ENCODE data around the gene CDH13.

The CDH13 gene

DNA sequence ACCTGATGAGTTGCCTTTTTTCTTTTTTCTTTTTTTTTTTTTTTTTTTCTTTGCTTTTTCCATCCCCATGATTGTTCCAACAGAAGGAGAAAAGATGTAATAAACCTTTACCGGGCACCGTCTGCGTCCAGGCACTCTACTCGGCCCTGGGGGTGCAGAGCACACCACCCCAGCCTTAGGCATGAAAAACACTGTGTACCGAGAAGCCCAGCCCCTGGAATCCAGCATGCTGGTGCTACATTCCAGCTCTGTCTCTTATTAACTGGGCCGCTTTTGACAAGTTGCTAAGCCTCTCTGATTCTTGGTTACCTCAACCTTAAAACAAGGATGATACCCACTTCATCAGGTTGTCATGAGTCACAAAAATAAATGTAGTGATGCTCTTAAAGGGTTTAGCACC lies 1117.0 kb downstream of the CDH13 start:
- DNase-seq = no peak

DNA sequence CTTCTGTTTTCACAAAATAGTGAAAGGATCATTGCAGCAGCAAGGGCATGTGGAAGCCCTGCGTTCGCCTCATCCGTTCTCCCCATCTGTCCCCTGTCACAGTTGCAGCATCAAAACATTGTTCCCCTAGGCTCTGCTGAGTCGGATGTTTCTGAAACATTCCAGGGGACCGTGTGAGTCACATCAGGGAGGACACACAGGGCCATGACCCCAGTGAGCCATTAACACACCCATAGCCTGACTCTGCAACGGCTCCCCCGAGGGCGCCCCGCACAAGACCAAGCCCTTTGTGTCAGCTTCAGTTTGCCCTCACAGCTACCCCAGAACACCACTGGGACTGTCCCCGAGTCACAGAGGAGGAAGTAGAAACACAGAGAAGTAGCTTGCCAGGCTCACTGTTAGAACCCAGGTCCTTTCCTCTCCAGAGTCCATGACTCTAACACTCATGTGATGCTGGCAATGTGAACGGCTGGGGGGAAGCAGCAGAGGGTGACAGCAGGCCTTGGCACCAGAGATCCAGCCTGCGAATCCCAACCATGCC lies 1117.7 kb downstream of the CDH13 start:
- DNase-seq = no peak

DNA sequence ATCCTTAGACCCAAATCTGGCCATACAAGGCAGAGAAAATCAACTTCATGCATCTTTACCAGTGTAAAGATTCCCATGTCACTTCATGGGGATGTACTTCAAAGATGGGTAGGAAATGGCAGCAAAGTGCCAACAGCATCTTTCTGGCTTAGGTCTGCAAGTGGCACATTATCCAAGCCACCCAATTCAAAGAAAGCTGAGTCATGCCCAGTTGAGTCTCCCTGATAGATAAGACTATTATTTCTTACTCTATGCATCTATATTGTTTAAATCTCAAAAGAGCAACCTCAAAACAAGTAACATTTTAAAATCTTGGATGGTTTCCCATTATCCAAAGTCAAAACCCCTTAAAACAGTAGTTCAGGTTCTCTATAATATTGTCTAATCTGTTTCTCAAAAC lies 1119.8 kb downstream of the CDH13 start:
- DNase-seq = no peak

DNA sequence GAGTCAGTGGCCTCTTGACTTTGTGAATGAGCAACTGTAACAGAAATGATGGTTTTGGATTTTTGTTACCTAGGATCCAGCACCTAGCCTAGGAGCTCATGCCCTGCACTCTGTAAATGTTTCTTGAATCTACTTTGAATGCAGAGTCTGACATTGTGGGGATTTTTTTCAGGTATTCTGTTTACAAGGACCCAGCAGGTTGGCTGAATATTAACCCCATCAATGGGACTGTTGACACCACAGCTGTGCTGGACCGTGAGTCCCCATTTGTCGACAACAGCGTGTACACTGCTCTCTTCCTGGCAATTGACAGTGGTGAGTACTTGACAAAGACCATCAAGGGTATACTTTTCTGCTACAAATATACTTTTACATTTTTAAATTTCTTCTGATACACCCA lies 1121.2 kb downstream of the CDH13 start:
- DNase-seq = no peak

DNA sequence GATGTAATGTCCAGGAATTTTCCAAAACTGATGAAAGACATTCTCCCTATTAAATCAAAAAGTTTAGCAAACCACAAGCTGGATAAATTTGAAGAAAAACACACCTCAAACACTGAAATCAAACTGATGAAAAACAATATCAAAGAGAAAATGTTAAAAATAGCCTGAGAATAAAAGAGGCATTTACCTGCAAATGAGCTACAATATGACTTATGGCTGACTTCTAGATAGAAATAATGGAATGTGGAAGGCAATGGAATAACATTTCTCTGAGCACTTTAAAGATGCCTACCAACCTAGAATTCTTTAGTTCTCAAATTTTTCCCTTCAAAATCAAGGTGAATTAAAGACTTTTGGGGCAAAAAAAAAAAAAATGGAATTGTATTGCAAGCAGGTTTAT lies 1128.6 kb downstream of the CDH13 start:
- DNase-seq = no peak

DNA sequence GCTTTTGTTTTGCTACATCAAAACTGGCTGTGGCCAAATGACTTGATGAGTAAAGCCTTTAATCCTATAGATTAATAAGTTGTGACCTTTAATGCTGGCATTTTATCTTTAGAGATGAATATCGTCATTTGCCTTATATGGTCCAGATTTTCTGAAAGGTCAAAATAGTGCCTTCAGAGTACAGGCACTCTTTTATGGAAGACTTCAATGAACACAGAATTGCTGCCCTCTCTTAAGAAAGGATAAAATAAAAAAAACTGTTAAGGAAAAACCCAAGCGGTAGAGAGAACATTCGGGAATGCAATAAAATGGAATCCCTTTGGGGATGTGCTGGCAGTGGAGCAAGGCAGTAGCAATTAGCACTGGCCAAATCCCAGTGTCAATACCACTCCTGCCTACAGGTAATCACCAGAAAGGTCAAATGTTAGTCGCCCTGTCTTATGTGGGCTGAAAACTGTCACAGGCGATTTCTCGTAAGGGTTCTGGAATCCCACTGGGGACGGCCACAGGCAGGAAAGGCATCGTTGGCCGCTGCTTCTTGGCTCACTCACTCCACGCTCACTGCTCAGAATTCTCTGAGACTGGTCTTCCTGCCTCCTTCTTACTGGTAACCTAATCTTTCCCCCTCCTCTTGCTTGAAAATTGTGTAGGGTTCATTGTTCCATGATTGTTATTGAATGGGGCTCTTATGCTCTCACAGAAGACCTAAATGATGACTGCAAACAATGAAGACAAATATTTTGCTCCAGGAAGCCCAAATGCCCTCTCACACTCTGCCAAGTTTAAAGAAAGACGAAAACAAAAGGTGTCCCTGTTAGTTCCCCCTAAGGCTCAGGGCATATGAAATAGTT lies 1135.6 kb downstream of the CDH13 start:
- no peak for DNase-seq

DNA sequence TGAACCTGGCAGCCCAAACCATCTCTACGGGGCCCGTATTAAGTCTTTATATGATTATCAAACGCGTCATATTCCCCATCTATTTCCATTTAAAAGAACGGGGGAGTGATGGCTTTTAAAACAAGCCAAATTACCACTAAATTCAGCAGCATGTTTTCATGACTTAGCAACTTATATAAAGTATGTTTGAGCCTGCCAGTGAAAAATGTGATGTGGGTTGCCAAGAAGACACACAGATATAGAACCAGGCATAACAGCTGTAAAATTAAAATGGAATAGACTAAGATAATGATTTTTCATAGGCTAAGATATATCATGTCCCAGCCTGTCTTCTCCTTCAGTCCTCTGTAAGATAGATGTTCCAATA lies 1136.2 kb downstream of the CDH13 start:
- no peak for DNase-seq

DNA sequence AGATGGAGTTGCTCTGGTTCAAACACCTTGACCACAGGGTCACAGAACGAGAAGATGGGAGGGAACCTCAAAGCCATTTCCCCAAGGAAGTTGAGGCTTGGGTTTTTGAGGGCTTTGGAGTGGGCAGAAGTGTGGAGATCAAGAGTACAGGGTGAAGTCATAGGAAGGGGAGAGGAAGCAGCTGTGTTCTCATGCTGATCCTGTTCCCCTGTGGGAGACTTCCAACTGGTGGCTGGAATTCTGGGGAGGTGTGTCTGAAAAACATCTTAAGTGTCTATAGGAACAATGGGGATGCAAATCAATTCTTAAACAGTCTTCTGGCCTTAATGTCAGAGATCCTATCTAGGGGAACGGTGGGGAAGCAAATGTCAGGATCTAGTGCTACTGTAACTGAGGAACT lies 1142.2 kb downstream of the CDH13 start:
- DNase-seq = no peak

DNA sequence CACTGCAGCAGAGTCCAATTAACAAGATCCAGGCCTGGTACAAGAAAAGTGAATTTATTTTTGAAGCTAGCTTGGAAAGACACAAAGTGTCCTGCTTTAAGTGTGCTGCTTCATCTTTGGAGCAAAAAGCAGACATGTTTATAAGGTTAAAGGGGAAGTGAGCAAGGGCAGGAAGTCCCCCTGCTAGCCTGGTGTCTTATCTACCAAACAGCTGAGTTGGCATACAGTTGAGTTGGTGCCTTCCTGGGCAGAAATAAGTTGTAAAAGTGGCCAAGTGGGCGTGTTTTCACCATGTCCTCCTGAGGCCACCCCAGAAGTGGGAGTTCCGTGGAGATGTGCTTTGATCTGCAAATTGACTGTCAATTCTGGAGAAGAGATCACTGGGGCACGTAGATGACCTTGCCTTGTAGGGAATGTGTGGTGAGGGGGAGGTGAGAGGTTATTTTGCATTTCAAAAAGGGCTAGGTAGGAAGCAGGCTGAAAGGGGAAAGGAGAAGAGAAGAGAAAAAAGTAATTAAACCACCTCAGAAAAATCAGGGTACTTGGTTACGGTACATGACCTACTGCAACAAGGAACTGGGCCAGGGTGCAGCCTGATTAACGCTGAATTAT lies 1142.7 kb downstream of the CDH13 start:
- DNase-seq = no peak

DNA sequence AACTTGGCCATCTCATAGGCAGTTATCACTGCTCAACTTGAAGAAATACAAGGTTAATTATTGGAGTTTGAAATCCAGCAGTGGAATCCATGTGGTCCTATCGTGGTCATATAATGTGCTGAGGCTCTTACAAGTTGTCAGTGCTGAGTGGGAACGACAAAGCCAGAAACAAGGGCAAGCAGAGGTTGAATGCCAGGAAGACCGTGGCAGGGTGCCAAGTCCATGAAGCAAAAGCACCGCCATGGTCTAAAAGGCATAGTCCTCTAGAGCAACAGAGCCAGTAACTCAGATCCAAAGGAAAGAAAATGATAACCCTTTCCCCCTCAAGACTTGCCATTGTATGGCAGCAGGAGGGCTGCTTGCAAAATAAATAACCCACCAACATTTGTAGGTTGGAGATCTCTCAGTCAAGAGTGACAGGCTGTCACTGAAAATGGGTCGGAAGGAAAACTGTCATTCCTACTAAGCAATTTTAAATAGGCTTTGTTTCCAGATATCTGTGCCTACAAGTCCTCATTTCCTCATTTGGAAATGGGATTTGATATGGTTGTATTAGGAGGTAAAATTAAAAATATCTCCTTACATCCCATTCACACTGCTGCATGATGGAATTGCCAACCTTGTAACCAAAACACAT lies 1144.7 kb downstream of the CDH13 start:
- DNase-seq = no peak

DNA sequence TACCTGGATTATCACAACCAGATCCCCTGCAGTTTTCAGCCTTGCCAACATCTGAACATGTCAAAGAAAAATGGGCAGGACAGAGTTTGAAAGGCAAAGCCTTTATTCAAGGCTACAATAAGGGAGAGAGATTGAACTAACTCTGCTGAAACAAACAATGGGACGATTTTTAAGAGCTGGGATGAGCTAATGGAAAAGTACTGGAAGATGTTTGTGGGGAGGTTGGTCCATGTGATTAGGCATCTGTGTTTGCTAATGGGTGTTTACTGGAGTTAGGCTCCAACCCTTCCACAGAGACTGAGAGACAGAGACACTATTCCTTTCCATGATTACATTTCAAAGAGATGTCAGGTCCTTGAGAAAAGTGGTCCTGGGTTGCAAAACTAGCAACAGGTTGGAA lies 1146.0 kb downstream of the CDH13 start:
- DNase-seq = no peak

DNA sequence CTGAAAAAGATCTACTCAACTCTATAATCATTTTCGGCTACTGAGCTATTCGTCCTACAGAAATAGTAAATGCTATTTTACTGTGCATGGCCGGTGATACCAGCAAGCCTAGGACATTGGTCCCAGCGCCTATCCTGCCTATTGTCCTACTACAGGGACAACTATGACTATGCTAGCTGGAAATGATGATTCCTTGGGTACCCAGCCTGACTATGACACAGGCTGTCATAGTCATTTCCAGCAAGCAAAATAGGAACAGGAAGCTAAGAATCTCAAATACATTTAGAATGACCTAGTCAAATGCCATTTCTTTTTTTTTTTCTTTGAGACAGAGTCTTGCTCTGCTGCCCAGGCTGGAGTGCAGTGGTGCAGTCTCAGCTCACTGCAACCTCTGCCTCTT lies 1147.3 kb downstream of the CDH13 start:
- no peak for DNase-seq

DNA sequence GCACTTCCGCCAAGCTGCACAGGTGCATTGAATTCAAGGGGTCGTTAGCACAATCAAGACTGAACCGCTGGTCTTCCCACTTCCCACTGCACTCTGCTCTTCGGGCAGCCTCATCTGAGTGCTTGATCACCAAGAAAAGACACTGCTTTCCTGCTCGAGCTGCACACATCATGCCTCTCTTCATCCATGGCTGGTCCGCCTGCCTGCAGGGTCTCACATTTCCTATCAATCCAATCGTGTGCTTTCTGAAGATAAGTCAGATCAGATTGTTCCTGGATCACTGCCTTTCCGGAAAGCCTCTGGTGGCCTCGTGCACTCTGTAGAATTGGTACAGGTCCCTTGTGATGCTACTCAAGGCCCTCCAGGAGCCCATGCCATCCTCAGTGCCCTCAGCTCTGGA lies 1150.2 kb downstream of the CDH13 start:
- no peak for DNase-seq

DNA sequence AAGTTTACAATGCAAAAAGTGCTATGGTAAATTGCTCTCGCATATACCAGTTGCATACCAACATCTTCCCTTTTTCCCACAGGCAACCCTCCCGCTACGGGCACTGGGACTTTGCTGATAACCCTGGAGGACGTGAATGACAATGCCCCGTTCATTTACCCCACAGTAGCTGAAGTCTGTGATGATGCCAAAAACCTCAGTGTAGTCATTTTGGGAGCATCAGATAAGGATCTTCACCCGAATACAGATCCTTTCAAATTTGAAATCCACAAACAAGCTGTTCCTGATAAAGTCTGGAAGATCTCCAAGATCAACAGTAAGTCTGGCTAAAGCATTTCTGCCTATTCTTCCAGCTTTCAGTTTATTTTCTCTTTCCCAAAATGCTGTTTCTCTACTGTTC lies 1153.1 kb downstream of the CDH13 start:
- no peak for DNase-seq

DNA sequence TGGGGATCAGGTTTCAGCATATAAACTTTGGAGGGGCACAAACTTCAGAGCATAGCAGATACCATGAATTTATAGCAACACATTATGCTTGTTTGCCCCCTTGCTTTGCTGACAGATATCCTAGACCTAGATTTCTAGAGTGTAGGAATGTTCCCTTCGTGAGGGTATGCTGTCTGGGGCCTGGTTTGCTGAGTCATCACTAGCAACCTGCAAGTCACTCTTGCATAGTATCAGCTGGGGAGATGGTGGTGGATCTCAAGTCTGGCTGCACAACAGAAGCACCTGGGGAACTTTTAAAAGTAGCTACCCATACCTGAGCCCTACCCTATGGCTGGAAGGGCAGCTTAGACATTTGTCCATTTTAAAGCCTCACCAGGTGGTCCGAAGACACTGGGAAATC lies 1158.7 kb downstream of the CDH13 start:
- no peak for DNase-seq

DNA sequence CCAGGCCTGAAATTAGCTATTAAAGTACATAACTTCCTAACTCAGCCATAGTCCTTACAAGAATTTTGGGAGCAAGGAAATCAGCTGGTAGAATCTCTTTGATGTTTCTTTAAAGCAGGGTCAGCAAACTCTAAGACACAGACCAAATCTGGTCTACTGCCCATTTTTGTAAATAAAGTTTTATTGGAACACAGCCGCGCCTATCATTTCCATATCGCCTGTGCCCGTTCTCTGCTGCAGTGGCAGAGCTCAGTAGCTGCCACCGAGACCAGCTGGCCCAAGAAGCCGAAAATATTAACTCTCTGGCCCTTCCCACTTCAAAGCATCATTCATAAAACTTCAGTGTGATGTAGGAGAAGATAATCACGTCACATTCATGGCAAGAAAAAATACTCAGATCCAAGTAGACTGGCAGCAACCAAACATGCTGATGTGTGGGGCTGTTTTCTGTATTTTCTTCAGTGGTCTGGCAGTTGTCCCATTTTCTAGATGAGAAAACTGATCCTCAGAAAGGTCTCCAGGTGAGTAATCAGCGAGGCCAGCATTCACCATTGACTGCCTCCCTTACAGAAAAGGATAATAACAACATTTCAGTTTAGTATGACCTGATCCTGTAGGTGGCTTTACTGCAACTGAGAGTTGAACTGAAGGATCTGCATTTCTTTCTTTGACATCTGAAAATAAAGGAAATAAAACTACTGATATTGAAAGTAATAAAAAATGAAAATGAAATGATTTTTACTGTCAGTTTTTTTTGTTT lies 1163.1 kb downstream of the CDH13 start:
- DNase-seq = no peak

DNA sequence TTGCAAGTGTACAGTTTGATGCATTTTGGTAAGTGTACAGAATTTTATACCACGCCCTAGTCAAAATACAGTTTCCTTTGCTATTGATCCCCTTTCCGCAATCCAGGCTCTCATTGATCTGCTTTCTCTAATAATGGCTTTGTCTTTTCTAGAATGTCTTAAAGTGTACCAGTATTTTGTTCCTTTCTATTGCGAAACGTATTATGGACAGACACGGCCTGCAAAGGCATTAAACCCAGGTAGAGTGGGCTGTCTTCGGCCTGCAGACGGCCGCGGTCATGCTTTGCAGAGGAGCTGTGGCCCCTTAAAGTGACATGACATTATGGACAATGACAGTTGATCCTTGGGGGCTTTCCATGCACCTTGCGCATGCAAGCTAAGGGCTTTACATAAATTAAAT lies 1165.1 kb downstream of the CDH13 start:
- no peak for DNase-seq

DNA sequence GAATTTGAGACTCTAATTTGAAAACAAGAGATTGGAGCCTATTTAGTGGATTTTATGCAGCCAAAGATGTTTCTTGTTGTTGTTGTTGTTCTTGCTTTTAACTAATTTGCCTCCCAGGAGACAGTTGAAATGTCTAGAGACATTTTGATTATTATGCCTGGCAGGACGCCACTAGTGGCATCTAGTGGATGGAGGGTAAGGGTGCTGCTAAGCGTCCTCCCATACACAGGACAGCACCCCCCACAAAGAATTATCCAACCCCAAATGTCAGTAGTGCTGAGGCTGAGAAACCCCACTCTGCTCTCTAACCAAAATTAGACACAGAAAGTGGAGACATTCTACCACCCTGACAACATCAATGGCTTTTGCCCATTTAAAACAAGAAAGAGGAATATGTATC lies 1165.6 kb downstream of the CDH13 start:
- DNase-seq = no peak

DNA sequence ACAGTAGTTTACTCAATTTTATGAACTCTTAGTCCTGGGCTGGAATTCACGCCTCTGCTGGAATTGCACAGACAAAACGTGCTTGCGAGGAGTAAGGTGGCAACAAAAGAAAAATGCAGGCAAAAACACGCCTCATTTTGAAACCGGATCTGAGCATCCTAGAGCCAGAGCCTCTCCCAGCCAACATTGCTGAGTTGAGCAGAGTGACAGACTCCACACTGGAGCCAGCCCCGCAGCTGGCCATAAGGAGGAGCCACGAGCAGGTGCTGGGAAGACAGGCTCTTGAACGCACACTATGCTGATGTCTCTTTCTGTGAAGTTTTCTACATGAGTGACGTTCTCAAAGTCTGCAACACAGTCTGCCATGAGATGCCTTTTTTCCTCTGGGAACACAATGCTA lies 1166.4 kb downstream of the CDH13 start:
- DNase-seq = no peak

DNA sequence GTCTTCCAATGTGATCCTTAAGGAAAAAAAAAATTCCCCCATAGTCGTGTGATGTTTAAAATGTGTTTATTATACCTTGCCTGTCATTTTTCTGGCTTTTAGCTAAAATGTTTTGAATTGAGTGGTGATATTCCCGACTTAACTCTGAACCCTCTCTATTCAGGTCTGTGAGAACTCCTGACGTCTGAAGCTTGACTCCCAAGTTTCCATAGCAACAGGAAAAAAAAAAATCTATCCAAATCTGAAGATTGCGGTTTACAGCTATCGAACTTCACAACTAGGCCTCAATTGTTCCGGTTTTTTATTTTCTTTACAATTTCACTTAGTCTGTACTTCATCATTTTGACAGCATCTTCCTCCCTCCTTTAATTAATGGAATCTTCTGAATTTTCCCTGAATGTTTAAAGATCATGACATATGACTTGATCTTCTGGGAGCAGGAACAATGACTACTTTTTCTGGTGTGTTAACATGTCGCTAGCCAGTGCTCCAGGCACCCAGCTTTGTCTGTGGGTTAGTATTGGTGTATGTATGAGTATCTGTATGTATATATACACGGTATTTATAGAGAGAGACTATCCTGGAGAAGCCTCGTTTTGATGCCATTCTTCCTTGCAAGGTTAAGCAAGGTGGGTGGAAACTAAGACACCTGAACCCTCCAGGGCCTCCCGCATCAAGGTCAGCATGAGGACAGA lies 1168.2 kb downstream of the CDH13 start:
- no peak for DNase-seq

DNA sequence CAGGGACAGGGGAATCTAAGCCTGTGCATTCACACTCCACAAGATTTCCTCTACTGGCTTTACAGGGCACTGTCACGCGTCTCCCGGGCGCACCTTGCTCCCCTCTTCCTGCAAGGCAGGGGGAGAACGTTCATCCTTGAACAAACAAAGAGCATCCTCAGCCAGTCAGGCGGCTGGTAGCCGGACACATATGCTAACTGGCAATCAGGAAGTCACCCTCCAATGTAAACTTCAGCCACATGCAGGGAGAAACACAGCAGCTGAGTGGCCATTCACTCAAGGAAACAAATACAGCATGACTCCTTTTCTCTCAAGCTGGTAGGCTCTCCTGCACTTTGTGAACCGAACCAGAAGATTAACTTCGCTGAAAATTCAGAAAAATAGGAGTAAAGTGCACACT lies 1170.2 kb downstream of the CDH13 start:
- DNase-seq = no peak

DNA sequence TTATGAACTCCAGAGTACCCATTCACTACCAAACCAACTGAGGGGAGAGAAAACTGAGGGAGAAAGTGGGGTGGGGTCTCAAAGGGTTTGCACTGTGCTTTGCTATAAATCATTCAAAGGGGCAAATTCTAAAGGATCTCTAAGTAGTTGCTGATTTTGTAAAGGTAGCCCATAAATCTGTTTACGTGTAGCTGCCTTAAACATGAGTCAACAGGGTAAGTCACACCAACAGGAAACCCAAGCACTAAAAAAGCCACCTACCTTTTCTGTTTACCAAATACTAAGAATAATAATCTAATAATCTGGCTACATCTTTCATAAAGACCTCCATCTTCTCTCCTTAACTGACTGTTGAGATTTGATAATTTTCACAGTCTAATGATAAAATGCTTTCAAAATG lies 1172.6 kb downstream of the CDH13 start:
- no peak for DNase-seq

DNA sequence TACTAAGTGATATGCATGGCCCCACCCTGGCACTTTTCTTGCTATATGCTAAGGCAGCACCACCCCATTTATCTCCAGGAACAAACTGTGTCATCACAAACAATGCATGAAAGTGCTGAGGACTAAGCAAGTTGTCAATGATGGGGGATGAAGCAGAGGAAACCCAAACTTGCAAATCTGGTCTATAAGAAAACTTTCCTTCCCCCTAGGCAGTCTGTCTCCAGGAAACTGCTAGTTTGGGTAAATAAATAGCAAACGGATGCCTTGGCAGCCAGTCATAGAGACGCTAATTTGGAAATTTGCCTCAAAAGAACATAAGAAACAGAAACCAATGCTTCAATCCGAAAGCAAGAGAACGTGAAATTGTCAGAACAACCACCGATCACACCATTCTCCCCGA lies 1175.4 kb downstream of the CDH13 start:
- no peak for DNase-seq
